Panc1 (cell line): ENCODE data around the gene SREK1. TPM values are rescaled to one million over a fixed set of nuclear protein-coding genes. Genes with fewer than 3 reads are reported as not detected.

ENCODE experiments used
- ATAC-seq: fragments of 200-7000 bp; cut with Tn5 transposase; 2 replicates; pipeline ENCODE4 v1.9.1; 2020; ENCODE audit warnings: mild to moderate bottlenecking, moderate library complexity
- BruUV-seq: library from RNA; stranded (reverse); fragments of 400-500 nt; replicated peaks from 2 replicates; lab custom pipeline; 2021; lab: Mats Ljungman, UMichigan
- CTCF ChIA-PET: fragments of 300-600 bp; sonication (Branson Sonifier 250); formaldehyde crosslinking; loops from one replicate; lab custom pipeline; 2022; ENCODE audit warnings: antibody characterized with exemption; lab: Charles Lee
- POLR2A ChIA-PET: fragments of 300-600 bp; sonication (Branson Sonifier 250); formaldehyde crosslinking; loops from one replicate; lab custom pipeline; 2022; ENCODE audit warnings: antibody characterized with exemption; lab: Charles Lee
- DNase-seq: peaks from one replicate; pipeline ENCODE4 v3.0.0-alpha.2; 2010; ENCODE audit warnings: low read depth, low spot score
- H3K27ac ChIP-seq: 2 replicates; pipeline ENCODE4 v1.5.1; 2011; ENCODE audit warnings: mild to moderate bottlenecking, low read length, inconsistent platforms
- H3K27me3 ChIP-seq: fragments of 200-500 bp; sonication (Bioruptor generic); 2 replicates; pipeline ENCODE4 v1.6.0; 2014; ENCODE audit warnings: low read length, inconsistent platforms; ENCODE audit not compliant: control insufficient read depth, insufficient read depth
- H3K36me3 ChIP-seq: fragments of 200-500 bp; sonication (Bioruptor generic); 2 replicates; pipeline ENCODE4 v1.5.1; 2014; ENCODE audit warnings: inconsistent platforms, mild to moderate bottlenecking, low read length, moderate library complexity; ENCODE audit not compliant: control insufficient read depth, insufficient read depth
- H3K4me1 ChIP-seq: 2 replicates; pipeline ENCODE4 v1.5.1; 2011; ENCODE audit warnings: inconsistent platforms, mild to moderate bottlenecking, low read length, moderate library complexity; ENCODE audit not compliant: control insufficient read depth, insufficient read depth
- H3K4me3 ChIP-seq, 2 experiments: 2 replicates each; pipeline ENCODE4 v1.5.1; 2011 to 2012; ENCODE audit warnings: low read depth in 2 of 2, low read length in 2 of 2, mild to moderate bottlenecking in 2 of 2, inconsistent platforms in 1 of 2, moderate library complexity in 1 of 2
- H3K9me3 ChIP-seq: fragments of 200-500 bp; sonication (Bioruptor generic); 2 replicates; pipeline ENCODE4 v1.5.1; 2014; ENCODE audit warnings: low read depth, mild to moderate bottlenecking, inconsistent platforms, low read length, moderate library complexity; ENCODE audit not compliant: control insufficient read depth, insufficient read depth
- CTCF ChIP-seq: fragments of 450-650 bp; IDR thresholded peaks from 2 replicates; pipeline ENCODE4 v1.5.1; 2017; ENCODE audit warnings: mild to moderate bottlenecking
- POLR2AphosphoS5 ChIP-seq: IDR thresholded peaks from 2 replicates; pipeline ENCODE4 v1.6.1; 2012; ENCODE audit warnings: mild to moderate bottlenecking, low read depth, low read length, moderate library complexity
- REST ChIP-seq, 2 experiments: IDR thresholded peaks; 2 replicates each; pipeline ENCODE4 v1.6.1; 2011 to 2012; ENCODE audit warnings: low read depth in 2 of 2, control low read depth in 1 of 2, low read length in 1 of 2, mild to moderate bottlenecking in 1 of 2, moderate library complexity in 1 of 2; ENCODE audit not compliant: insufficient read depth in 1 of 2
- SIN3A ChIP-seq: IDR thresholded peaks from 2 replicates; pipeline ENCODE4 v1.6.1; 2012; ENCODE audit warnings: low read depth, mild to moderate bottlenecking, low read length, moderate library complexity, borderline replicate concordance; ENCODE audit not compliant: insufficient read depth
- TCF7L2 ChIP-seq: IDR thresholded peaks from 2 replicates; pipeline ENCODE4 v1.6.1; 2011; ENCODE audit warnings: mild to moderate bottlenecking, low read depth, low read length, inconsistent platforms
- in situ Hi-C: cut with HindIII; loops from 2 replicates; pipeline ENCODE4 v1.10.0; 2016; ENCODE audit warnings: low sequenced_read_pairs, low pct_unique_long_range_greater_than_20kb
- intact Hi-C: fragments of 100-400 bp; cut with micrococcal nuclease; formaldehyde crosslinking; loops from one replicate; pipeline ENCODE4 v1.10.0; 2022; ENCODE audit not compliant: unreplicated experiment
- total RNA-seq: library from RNA; stranded (reverse); gene quantifications from one replicate; pipeline ENCODE4 v1.2.1, GENCODE V29; 2021; ENCODE audit not compliant: unreplicated experiment

Gene SREK1
- total RNA-seq, 1 experiment from 2014 or later: 89.7 TPM

GRCh38 chr5:66122379-66123034, 21.6 kb upstream of the SREK1 start:
- Histone ChIP-seq H3K27ac (no peak overlapping the region), H3K36me3 (no peaks in the 10 kb centered on the region), H3K27me3 (no peaks in the 10 kb centered on the region), H3K4me3 (no peak overlapping the region), H3K9me3 (no peaks in the 10 kb centered on the region), H3K4me1 (no peaks in the 10 kb centered on the region)
- DNase-seq: no peak
- POLR2A ChIA-PET: no interaction called here
- in situ Hi-C loops (no loop called here), intact Hi-C loops (no loop called here)
- no peak for TF ChIP-seq SIN3A
- no peak for TF ChIP-seq TCF7L2
- TF ChIP-seq REST (IDR thresholded peaks at IDR 0.05; ENCODE audit: insufficient read depth in 1 of 2, low read depth in 2 of 2, low read length in 1 of 2): no peak
- TF ChIP-seq POLR2AphosphoS5: no peak
- no peak for TF ChIP-seq CTCF
- no TSS peak for BruUV-seq
- CTCF ChIA-PET: no interaction called here
- no peak for ATAC-seq

- ATAC-seq: no peak
- ChIA-PET POLR2A (no interaction called here), CTCF (no interaction called here)
- H3K27me3 ChIP-seq: no peaks in the 10 kb centered on the region
- no TSS peak for BruUV-seq
- H3K27ac ChIP-seq: no peak overlapping the region
- no peak overlapping the region for H3K4me3 ChIP-seq
- DNase-seq: no peak
- H3K4me1 ChIP-seq: no peaks in the 10 kb centered on the region
- H3K36me3 ChIP-seq: no peaks in the 10 kb centered on the region
- H3K9me3 ChIP-seq: no peaks in the 10 kb centered on the region
- TF ChIP-seq CTCF: no peak
- TF ChIP-seq REST (IDR thresholded peaks at IDR 0.05; ENCODE audit: insufficient read depth in 1 of 2, low read depth in 2 of 2, low read length in 1 of 2): no peak
- no peak for TF ChIP-seq TCF7L2
- no peak for TF ChIP-seq POLR2AphosphoS5
- no peak for TF ChIP-seq SIN3A
- intact Hi-C loops (no loop called here), in situ Hi-C loops (no loop called here)
Observed at GRCh38 chr5:66129144-66129543, 15.0 kb upstream of the SREK1 start.
